KMS-11 (cell line): ENCODE results near the gene PLPP3.

ENCODE experiments used
- H2AFZ ChIP-seq: fragments of 200-600 bp; sonication (generic); 2 replicates; pipeline ENCODE4 v1.6.1; 2016; ENCODE audit warnings: antibody characterized with exemption, mixed run types, low read depth
- H3K27ac ChIP-seq: fragments of 200-600 bp; sonication (generic); 2 replicates; pipeline ENCODE4 v1.6.1; 2016; ENCODE audit warnings: mild to moderate bottlenecking, mixed run types
- H3K27me3 ChIP-seq: fragments of 200-600 bp; sonication (generic); 2 replicates; pipeline ENCODE4 v1.6.1; 2017; ENCODE audit warnings: mild to moderate bottlenecking, low read depth, mixed run types, moderate library complexity; ENCODE audit not compliant: insufficient read depth
- H3K36me3 ChIP-seq: fragments of 200-600 bp; sonication (generic); 2 replicates; pipeline ENCODE4 v1.6.1; 2017; ENCODE audit warnings: mild to moderate bottlenecking, mixed run types; ENCODE audit not compliant: insufficient read depth
- H3K4me1 ChIP-seq: fragments of 200-600 bp; sonication (generic); 2 replicates; pipeline ENCODE4 v1.6.1; 2016; ENCODE audit warnings: mild to moderate bottlenecking, low read depth, mixed run types; ENCODE audit not compliant: poor library complexity, severe bottlenecking
- H3K4me2 ChIP-seq: fragments of 200-600 bp; sonication (generic); 2 replicates; pipeline ENCODE4 v1.7.0; 2016; ENCODE audit warnings: mild to moderate bottlenecking, mixed run types
- H3K4me3 ChIP-seq: fragments of 200-600 bp; sonication (generic); IDR thresholded peaks from 2 replicates; pipeline ENCODE4 v1.6.1; 2017; ENCODE audit warnings: low read depth, low read length, mixed read lengths; ENCODE audit not compliant: insufficient read depth
- H3K79me2 ChIP-seq: fragments of 200-600 bp; sonication (generic); 2 replicates; pipeline ENCODE4 v1.6.1; 2016; ENCODE audit warnings: low read depth, mixed run types; ENCODE audit not compliant: insufficient read depth
- H3K9ac ChIP-seq: fragments of 200-600 bp; sonication (generic); 2 replicates; pipeline ENCODE4 v1.6.1; 2016; ENCODE audit warnings: mild to moderate bottlenecking, mixed run types
- H4K20me1 ChIP-seq: fragments of 200-600 bp; sonication (generic); 2 replicates; pipeline ENCODE4 v1.6.1; 2016; ENCODE audit warnings: mild to moderate bottlenecking, mixed run types; ENCODE audit not compliant: insufficient read depth
- TF ChIP-seq, protein P1 (sequence below): fragments of 200-600 bp; sonication (generic); conservative IDR thresholded peaks from 2 replicates; pipeline ENCODE4 v1.6.1; 2017; ENCODE audit warnings: low read depth, mild to moderate bottlenecking, antibody characterized with exemption, low read length, moderate library complexity, mixed read lengths

The PLPP3 gene

GRCh38 chr1:56569661-56570060, 9.7 kb downstream of the PLPP3 start:
- Histone ChIP-seq H3K4me2 (no peak overlapping the region), H3K27me3 (no peaks in the 10 kb centered on the region), H3K9ac (no peak overlapping the region), H3K79me2 (no peaks in the 10 kb centered on the region), H3K4me1 (peaks cover 18% of the 10 kb centered on the region), H3K36me3 (no peaks in the 10 kb centered on the region), H3K27ac (no peak overlapping the region), H3K4me3 (no peak overlapping the region), H2AFZ (no peak overlapping the region), H4K20me1 (no peaks in the 10 kb centered on the region)
- TF ChIP-seq, protein P1, sequence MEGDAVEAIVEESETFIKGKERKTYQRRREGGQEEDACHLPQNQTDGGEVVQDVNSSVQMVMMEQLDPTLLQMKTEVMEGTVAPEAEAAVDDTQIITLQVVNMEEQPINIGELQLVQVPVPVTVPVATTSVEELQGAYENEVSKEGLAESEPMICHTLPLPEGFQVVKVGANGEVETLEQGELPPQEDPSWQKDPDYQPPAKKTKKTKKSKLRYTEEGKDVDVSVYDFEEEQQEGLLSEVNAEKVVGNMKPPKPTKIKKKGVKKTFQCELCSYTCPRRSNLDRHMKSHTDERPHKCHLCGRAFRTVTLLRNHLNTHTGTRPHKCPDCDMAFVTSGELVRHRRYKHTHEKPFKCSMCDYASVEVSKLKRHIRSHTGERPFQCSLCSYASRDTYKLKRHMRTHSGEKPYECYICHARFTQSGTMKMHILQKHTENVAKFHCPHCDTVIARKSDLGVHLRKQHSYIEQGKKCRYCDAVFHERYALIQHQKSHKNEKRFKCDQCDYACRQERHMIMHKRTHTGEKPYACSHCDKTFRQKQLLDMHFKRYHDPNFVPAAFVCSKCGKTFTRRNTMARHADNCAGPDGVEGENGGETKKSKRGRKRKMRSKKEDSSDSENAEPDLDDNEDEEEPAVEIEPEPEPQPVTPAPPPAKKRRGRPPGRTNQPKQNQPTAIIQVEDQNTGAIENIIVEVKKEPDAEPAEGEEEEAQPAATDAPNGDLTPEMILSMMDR: no peak

- no peak overlapping the region for H3K4me2 ChIP-seq
- H3K27ac ChIP-seq: no peak overlapping the region
- H2AFZ ChIP-seq: no peak overlapping the region
- H3K36me3 ChIP-seq: no peaks in the 10 kb centered on the region
- peaks cover 13% of the 10 kb centered on the region for H3K4me1 ChIP-seq
- no peak overlapping the region for H3K9ac ChIP-seq
- H3K27me3 ChIP-seq: no peaks in the 10 kb centered on the region
- H3K79me2 ChIP-seq: no peaks in the 10 kb centered on the region
- H4K20me1 ChIP-seq: no peaks in the 10 kb centered on the region
- H3K4me3 ChIP-seq: no peak overlapping the region
- TF ChIP-seq, protein P1: no peak
Measured at GRCh38 chr1:56566994-56567393, 12.4 kb downstream of the PLPP3 start.

GRCh38 chr1:56566061-56566744, 13.2 kb downstream of the PLPP3 start:
- Histone ChIP-seq H3K27me3 (no peaks in the 10 kb centered on the region), H3K27ac (no peak overlapping the region), H3K4me3 (no peak overlapping the region), H2AFZ (no peak overlapping the region), H3K4me2 (no peak overlapping the region), H3K36me3 (no peaks in the 10 kb centered on the region), H3K79me2 (no peaks in the 10 kb centered on the region), H3K9ac (no peak overlapping the region), H4K20me1 (no peaks in the 10 kb centered on the region), H3K4me1 (peaks cover 13% of the 10 kb centered on the region)
- TF ChIP-seq, protein P1: no peak

- Histone ChIP-seq H3K4me2 (no peak overlapping the region; the same call in 1 of the 2 replicates), H3K27me3 (no peaks in the 10 kb centered on the region), H3K4me3 (no peak overlapping the region), H3K27ac (no peak overlapping the region), H3K4me1 (peaks cover 13% of the 10 kb centered on the region), H3K9ac (no peak overlapping the region), H4K20me1 (no peaks in the 10 kb centered on the region), H3K79me2 (no peaks in the 10 kb centered on the region), H2AFZ (no peak overlapping the region), H3K36me3 (no peaks in the 10 kb centered on the region)
- TF ChIP-seq, protein P1: no peak
Measured at GRCh38 chr1:56564615-56565014, 14.7 kb downstream of the PLPP3 start.
